Lower leg skin (tissue), 4 donors: ENCODE data around the gene TOR4A. TPM values are rescaled to one million over a fixed set of nuclear protein-coding genes. Genes with fewer than 3 reads are reported as not detected.
"Not testable (repeated sequence)": the region's sequence is repeated elsewhere in the genome, so short reads cannot be mapped to it uniquely, and the experiment has no call there.

Experiments used
- DNase-seq, 2 donors: peaks; one replicate each; pipeline ENCODE4 v3.0.0-alpha.2; 2019; ENCODE audit warnings: low spot score in 2 of 2
- H3K4me3 ChIP-seq: fragments of 200-600 bp; sonication (generic); 2 replicates; pipeline ENCODE4 v1.5.1; 2017; ENCODE audit warnings: mild to moderate bottlenecking, low read depth; ENCODE audit not compliant: poor library complexity, severe bottlenecking
- CTCF ChIP-seq, 3 donors: fragments of 450-650 bp; IDR thresholded peaks; one replicate each; pipeline ENCODE4 v1.5.1; 2016; ENCODE audit warnings: antibody characterized with exemption in 3 of 3, mild to moderate bottlenecking in 3 of 3, moderate library complexity in 2 of 3
- POLR2A ChIP-seq, 2 donors: fragments of 450-650 bp; IDR thresholded peaks; one replicate each; pipeline ENCODE4 v1.6.1; 2016 to 2017; ENCODE audit warnings: antibody characterized with exemption in 2 of 2, mild to moderate bottlenecking in 1 of 2, moderate library complexity in 1 of 2
- WGBS, 2 donors: methylation state at CpG; one replicate each; pipeline ENCODE4 v1.1.5; 2018; 5-methylcytosine and 5-hydroxymethylcytosine counted together
- intact Hi-C: fragments of 100-400 bp; cut with DNase I; formaldehyde crosslinking; loops from one replicate; pipeline ENCODE4 v1.15.0; 2023; ENCODE audit warnings: low total_unique reads
- total RNA-seq, 4 donors: library from RNA; depleted of rRNA; stranded (reverse); fragments of >200 nt; gene quantifications; one replicate each; pipeline ENCODE4 v1.1.0, GENCODE V29; 2016

The TOR4A gene
- total RNA-seq, 4 donors from 2014 or later = 4.9 to 7.4 (median 5.6) TPM

- WGBS, 2 donors = 86 to 88% methylated on average over 15 of the region's 15 CpGs
- no peak overlapping the region for H3K4me3 ChIP-seq
- TF ChIP-seq POLR2A (IDR thresholded peaks at IDR 0.05) = no peak
- no peak for TF ChIP-seq CTCF (IDR thresholded peaks at IDR 0.05)
- intact Hi-C loops = no loop called here
- DNase-seq = no peak
Observed at GRCh38 chr9:137256856-137257255, 20.7 kb upstream of the TOR4A start.

DNA sequence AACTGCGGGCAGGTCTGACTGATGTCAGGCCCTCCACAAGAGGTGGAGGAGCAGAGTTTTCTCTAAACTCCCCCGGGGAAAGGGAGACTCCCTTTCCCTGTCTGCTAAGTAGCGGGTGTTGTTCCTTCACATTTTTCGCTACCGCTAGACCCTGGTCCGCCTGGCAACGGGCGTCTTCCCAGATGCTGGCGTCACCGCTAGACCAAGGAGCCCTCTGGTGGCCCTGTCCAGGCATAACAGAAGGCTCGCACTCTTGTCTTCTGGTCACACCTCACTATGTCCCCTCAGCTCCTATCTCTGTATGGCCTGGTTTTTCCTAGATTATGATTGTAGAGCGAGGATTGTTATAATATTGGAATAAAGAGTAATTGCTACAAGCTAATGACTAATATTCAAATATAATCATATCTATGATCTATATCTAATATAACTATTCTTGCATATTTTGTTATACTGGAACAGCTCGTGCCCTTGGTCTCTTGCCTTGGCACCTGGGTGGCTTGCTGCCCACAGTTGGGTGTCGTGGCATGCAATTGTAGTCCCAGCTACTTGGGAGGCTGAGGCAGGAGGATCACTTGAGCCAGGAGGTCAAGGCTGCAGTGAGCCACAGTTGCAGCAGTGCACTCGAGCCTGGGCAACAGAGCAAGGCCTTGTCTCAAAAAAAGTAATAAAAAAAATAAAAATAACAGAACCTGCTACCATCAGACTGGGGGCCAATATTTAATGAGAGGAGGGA lies 15.2 kb upstream of the TOR4A start:
- H3K4me3 ChIP-seq, intact Hi-C loops, DNase-seq: not testable (repeated sequence)
- 46 to 55% methylated on average over 7 to 10 of the region's 15 CpGs for WGBS, 2 donors

- no peak overlapping the region for H3K4me3 ChIP-seq
- intact Hi-C loops = no loop called here
- no peak for DNase-seq
- WGBS, 2 donors = 86 to 90% methylated on average over 24 of the region's 24 CpGs
- no peak for TF ChIP-seq POLR2A (IDR thresholded peaks at IDR 0.05)
- no peak for TF ChIP-seq CTCF (IDR thresholded peaks at IDR 0.05)
Observed at GRCh38 chr9:137262909-137263285, 14.6 kb upstream of the TOR4A start.

DNA sequence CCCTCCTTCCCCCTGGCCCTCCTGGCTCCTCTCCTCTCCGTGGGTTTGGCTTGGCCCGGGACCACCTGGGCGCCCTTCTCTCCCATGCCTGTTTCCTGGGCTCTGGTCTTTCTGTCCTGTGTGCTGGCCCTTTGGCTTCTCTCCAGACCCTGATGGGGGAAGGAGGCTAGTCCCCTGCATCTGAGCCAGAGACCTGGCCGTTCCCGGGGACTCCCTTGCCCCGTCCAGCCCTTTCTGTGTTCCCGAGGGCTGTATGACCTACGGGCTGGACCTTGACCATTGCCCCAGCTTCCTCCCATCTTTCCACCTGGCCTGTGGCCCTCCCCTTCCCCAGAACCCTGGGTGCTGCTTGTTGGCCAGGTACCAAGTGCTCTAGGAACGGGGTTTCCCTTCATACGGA lies 14.0 kb upstream of the TOR4A start:
- TF ChIP-seq CTCF (IDR thresholded peaks at IDR 0.05) (no peak), POLR2A (IDR thresholded peaks at IDR 0.05) (no peak)
- no peak overlapping the region for H3K4me3 ChIP-seq
- intact Hi-C loops = no loop called here
- DNase-seq = no peak
- 82 to 86% methylated on average over 10 of the region's 10 CpGs for WGBS, 2 donors

DNA sequence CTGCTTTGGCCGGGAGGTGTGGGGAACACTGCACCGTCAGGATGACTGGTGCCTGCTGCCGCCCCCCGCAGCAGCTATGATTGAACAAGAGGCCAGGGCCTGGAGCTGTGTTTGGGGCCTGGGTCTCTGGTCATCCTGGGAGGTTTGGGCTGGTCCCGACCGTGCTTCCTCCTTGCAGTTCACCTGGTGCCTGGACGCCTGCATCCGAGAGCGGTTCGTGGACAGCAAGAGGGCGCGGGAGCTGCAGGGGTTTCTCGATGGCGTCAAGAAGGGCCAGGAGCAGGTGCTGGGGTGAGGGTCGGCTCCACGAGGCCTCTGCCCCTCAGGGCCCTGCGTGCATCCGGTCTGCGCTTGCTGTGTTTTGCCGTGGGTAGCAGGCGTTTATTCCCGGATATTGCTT lies 13.5 kb upstream of the TOR4A start:
- WGBS, 2 donors = 92 to 94% methylated on average over 18 to 22 of the region's 22 CpGs
- TF ChIP-seq POLR2A (IDR thresholded peaks at IDR 0.05) = no peak
- TF ChIP-seq CTCF (IDR thresholded peaks at IDR 0.05) = no peak
- DNase-seq = no peak
- H3K4me3 ChIP-seq = no peak overlapping the region
- intact Hi-C loops = no loop called here

DNA sequence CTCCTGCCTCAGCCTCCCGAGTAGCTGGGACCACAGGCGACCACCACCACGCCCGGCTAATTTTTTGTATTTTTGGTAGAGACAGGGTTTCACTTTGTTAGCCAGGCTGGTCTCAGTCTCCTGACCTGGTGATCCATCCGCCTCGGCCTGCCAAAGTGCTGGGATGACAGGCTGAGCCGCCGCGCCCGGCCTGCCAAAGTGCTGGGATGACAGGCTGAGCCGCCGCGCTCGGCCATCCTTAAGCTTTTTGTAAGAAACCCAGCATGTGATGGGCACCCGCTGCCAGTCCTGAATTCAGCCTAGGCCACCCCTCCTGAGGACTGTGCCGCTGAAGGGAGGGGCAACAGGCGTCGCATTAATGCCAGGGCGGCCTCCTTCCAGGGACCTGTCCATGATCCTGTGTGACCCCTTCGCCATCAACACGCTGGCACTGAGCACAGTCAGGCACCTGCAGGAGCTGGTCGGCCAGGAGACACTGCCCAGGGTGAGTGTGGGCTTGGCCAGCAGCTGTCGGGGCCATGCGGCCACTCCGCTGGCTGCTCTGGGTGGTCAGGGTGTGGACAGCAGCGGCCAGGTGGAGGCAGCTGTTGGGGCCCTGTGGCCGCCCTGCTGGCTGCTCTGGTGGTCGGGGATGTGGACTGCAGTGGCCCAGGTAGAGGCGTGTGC lies 11.9 kb upstream of the TOR4A start:
- H3K4me3 ChIP-seq = no peak overlapping the region
- 92 to 93% methylated on average over 23 to 29 of the region's 29 CpGs for WGBS, 2 donors
- no peak for DNase-seq
- intact Hi-C loops = no loop called here
- TF ChIP-seq POLR2A (IDR thresholded peaks at IDR 0.05) = no peak
- no peak for TF ChIP-seq CTCF (IDR thresholded peaks at IDR 0.05)
